Measurements from ENCODE around the gene CMTM5.

GRCh38 chr14:23385642-23386265 lies 8.9 kb downstream of the CMTM5 start:
- TF ChIP-seq OSR1 (CRISPR knock-in tag; IDR thresholded peaks at IDR 0.05) (no peak), ZNF70 (CRISPR knock-in tag; IDR thresholded peaks at IDR 0.05) (no peak), ZFP3 (CRISPR knock-in tag; IDR thresholded peaks at IDR 0.05) (no peak), ZNF565 (CRISPR knock-in tag; conservative IDR thresholded peaks at IDR 0.05; ENCODE audit: low read depth) (no peak), ARNTL (CRISPR knock-in tag; IDR thresholded peaks at IDR 0.05; ENCODE audit: borderline replicate concordance, low read depth) (no peak), TCF4 (CRISPR knock-in tag; IDR thresholded peaks at IDR 0.05; ENCODE audit: borderline replicate concordance) (no peak), GLIS3 (CRISPR knock-in tag; IDR thresholded peaks at IDR 0.05) (no peak), SNAI2 (CRISPR knock-in tag; IDR thresholded peaks at IDR 0.05) (no peak), BACH2 (CRISPR knock-in tag; IDR thresholded peaks at IDR 0.05; ENCODE audit: borderline replicate concordance) (no peak)
- TF ChIP-seq, protein P1, sequence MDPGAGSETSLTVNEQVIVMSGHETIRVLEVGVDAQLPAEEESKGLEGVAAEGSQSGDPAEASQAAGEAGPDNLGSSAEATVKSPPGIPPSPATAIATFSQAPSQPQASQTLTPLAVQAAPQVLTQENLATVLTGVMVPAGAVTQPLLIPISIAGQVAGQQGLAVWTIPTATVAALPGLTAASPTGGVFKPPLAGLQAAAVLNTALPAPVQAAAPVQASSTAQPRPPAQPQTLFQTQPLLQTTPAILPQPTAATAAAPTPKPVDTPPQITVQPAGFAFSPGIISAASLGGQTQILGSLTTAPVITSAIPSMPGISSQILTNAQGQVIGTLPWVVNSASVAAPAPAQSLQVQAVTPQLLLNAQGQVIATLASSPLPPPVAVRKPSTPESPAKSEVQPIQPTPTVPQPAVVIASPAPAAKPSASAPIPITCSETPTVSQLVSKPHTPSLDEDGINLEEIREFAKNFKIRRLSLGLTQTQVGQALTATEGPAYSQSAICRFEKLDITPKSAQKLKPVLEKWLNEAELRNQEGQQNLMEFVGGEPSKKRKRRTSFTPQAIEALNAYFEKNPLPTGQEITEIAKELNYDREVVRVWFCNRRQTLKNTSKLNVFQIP (CRISPR knock-in tag; IDR thresholded peaks at IDR 0.05; ENCODE audit: borderline replicate concordance, low read depth) = no peak
- TF ChIP-seq, protein P2, sequence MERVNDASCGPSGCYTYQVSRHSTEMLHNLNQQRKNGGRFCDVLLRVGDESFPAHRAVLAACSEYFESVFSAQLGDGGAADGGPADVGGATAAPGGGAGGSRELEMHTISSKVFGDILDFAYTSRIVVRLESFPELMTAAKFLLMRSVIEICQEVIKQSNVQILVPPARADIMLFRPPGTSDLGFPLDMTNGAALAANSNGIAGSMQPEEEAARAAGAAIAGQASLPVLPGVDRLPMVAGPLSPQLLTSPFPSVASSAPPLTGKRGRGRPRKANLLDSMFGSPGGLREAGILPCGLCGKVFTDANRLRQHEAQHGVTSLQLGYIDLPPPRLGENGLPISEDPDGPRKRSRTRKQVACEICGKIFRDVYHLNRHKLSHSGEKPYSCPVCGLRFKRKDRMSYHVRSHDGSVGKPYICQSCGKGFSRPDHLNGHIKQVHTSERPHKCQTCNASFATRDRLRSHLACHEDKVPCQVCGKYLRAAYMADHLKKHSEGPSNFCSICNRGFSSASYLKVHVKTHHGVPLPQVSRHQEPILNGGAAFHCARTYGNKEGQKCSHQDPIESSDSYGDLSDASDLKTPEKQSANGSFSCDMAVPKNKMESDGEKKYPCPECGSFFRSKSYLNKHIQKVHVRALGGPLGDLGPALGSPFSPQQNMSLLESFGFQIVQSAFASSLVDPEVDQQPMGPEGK (CRISPR knock-in tag; IDR thresholded peaks at IDR 0.05; ENCODE audit: borderline replicate concordance) = no peak
